ENCODE measurements around the gene ATG16L2.
A peak's percentile ranks its signal among the peaks of the same experiment; 100 is the strongest.
"Not testable (repeated sequence)": the region's sequence is repeated elsewhere in the genome, so short reads cannot be mapped to it uniquely, and the experiment has no call there.

The ATG16L2 gene

GRCh38 chr11:72783144-72783905 lies 30.9 kb upstream of the ATG16L2 start:
- peaks cover 0 to 6% of the 10 kb centered on the region in 2 donors for H3K27me3 Mint-ChIP-seq
- H3K4me1 Mint-ChIP-seq = peaks cover 38 to 62% of the 10 kb centered on the region in 2 donors
- H3K9me3 Mint-ChIP-seq = no peaks in the 10 kb centered on the region
- H3K36me3 Mint-ChIP-seq = no peaks in the 10 kb centered on the region
- H3K27ac Mint-ChIP-seq = no peak overlapping the region
- ATAC-seq (replicated peaks) = no peak
- H3K4me3 Mint-ChIP-seq = no peak overlapping the region
- DNase-seq = no peak

GRCh38 chr11:72784662-72785061 lies 29.5 kb upstream of the ATG16L2 start:
- Mint-ChIP-seq H3K27ac (no peak overlapping the region), H3K36me3 (no peaks in the 10 kb centered on the region), H3K27me3 (peaks cover 0 to 3% of the 10 kb centered on the region in 2 donors), H3K9me3 (no peaks in the 10 kb centered on the region), H3K4me1 (peaks cover 35 to 64% of the 10 kb centered on the region in 2 donors), H3K4me3 (no peak overlapping the region)
- no peak for ATAC-seq (replicated peaks)
- no peak for DNase-seq

GRCh38 chr11:72786305-72787215 lies 27.7 kb upstream of the ATG16L2 start:
- no peaks in the 10 kb centered on the region for H3K27me3 Mint-ChIP-seq
- no peak for DNase-seq
- H3K36me3 Mint-ChIP-seq = no peaks in the 10 kb centered on the region
- no peak overlapping the region for H3K4me3 Mint-ChIP-seq
- peaks cover 29 to 56% of the 10 kb centered on the region in 2 donors for H3K4me1 Mint-ChIP-seq
- ATAC-seq (replicated peaks) = peak; percentile 17 to 18
- no peaks in the 10 kb centered on the region for H3K9me3 Mint-ChIP-seq
- H3K27ac Mint-ChIP-seq = peak overlapping the region; percentile 87

GRCh38 chr11:72787216-72788104 lies 26.8 kb upstream of the ATG16L2 start:
- H3K4me3 Mint-ChIP-seq = peak overlapping the region; percentile 12 to 34
- peak overlapping the region; percentile 87 for H3K27ac Mint-ChIP-seq
- H3K9me3 Mint-ChIP-seq = no peaks in the 10 kb centered on the region
- peaks cover 25 to 53% of the 10 kb centered on the region in 2 donors for H3K4me1 Mint-ChIP-seq
- no peaks in the 10 kb centered on the region for H3K36me3 Mint-ChIP-seq
- no peaks in the 10 kb centered on the region for H3K27me3 Mint-ChIP-seq
- ATAC-seq (replicated peaks) (peak; percentile 82 to 86), DNase-seq (peak; percentile 33)

GRCh38 chr11:72788241-72788640 lies 26.0 kb upstream of the ATG16L2 start:
- H3K27me3 Mint-ChIP-seq = no peaks in the 10 kb centered on the region
- DNase-seq (no peak), ATAC-seq (replicated peaks) (no peak)
- no peaks in the 10 kb centered on the region for H3K36me3 Mint-ChIP-seq
- H3K4me3 Mint-ChIP-seq = peak overlapping the region; percentile 37 to 41
- peaks cover 27 to 54% of the 10 kb centered on the region in 2 donors for H3K4me1 Mint-ChIP-seq
- no peaks in the 10 kb centered on the region for H3K9me3 Mint-ChIP-seq
- H3K27ac Mint-ChIP-seq = peak overlapping the region; percentile 87

GRCh38 chr11:72789493-72790131 lies 24.6 kb upstream of the ATG16L2 start:
- DNase-seq (no peak), ATAC-seq (replicated peaks) (no peak)
- H3K9me3 Mint-ChIP-seq = no peaks in the 10 kb centered on the region
- no peaks in the 10 kb centered on the region for H3K36me3 Mint-ChIP-seq
- H3K27me3 Mint-ChIP-seq = no peaks in the 10 kb centered on the region
- no peak overlapping the region for H3K27ac Mint-ChIP-seq
- no peak overlapping the region for H3K4me3 Mint-ChIP-seq
- peaks cover 32 to 65% of the 10 kb centered on the region in 2 donors for H3K4me1 Mint-ChIP-seq

GRCh38 chr11:72791228-72791627 lies 23.0 kb upstream of the ATG16L2 start:
- H3K27me3 Mint-ChIP-seq; H3K27ac Mint-ChIP-seq; H3K36me3 Mint-ChIP-seq; H3K4me3 Mint-ChIP-seq; H3K9me3 Mint-ChIP-seq; ATAC-seq (replicated peaks); DNase-seq: not testable (repeated sequence)
- H3K4me1 Mint-ChIP-seq = peaks cover 34 to 65% of the 10 kb centered on the region in 2 donors

- Mint-ChIP-seq H3K27ac (peak overlapping the region; percentile 100), H3K9me3 (no peaks in the 10 kb centered on the region), H3K4me3 (no peak overlapping the region), H3K27me3 (no peaks in the 10 kb centered on the region), H3K4me1 (peaks cover 27 to 53% of the 10 kb centered on the region in 2 donors), H3K36me3 (no peaks in the 10 kb centered on the region)
- ATAC-seq (replicated peaks) (no peak), DNase-seq (no peak)
These were observed 21.7 kb upstream of the ATG16L2 start for GRCh38 chr11:72792437-72793021.

- DNase-seq (no peak), ATAC-seq (replicated peaks) (no peak)
- Mint-ChIP-seq H3K4me1 (peaks cover 22 to 51% of the 10 kb centered on the region in 2 donors), H3K27me3 (no peaks in the 10 kb centered on the region), H3K4me3 (peak overlapping the region; percentile 96 to 97), H3K36me3 (no peaks in the 10 kb centered on the region), H3K9me3 (no peaks in the 10 kb centered on the region), H3K27ac (peak overlapping the region; percentile 100)
These were observed 21.2 kb upstream of the ATG16L2 start for GRCh38 chr11:72793076-72793424.

- DNase-seq = peak; percentile 92
- peak within 1 kb of the TSS; percentile 96 to 97 for H3K4me3 Mint-ChIP-seq
- H3K4me1 Mint-ChIP-seq = peaks cover 19 to 51% of the 10 kb centered on the region in 2 donors
- peak; percentile 96 to 98 for ATAC-seq (replicated peaks)
- no peaks in the 10 kb centered on the region for H3K27me3 Mint-ChIP-seq
- peak within 1 kb of the TSS; percentile 100 for H3K27ac Mint-ChIP-seq
- no peaks in the 10 kb centered on the region for H3K9me3 Mint-ChIP-seq
- no peaks in the 10 kb centered on the region for H3K36me3 Mint-ChIP-seq
These were observed 20.5 kb upstream of the ATG16L2 start, which contains the start of gene STARD10 for GRCh38 chr11:72793425-72794367. Gene STARD10, minus strand, starts transcription at chr11:72794047. Its CDS starts 12,866 bp downstream, at chr11:72781181.

GRCh38 chr11:72798361-72798760 lies 15.8 kb upstream of the ATG16L2 start:
- H3K36me3 Mint-ChIP-seq = no peaks in the 10 kb centered on the region
- H3K4me1 Mint-ChIP-seq = peaks cover 9 to 30% of the 10 kb centered on the region in 2 donors
- H3K27ac Mint-ChIP-seq = no peak overlapping the region
- no peak overlapping the region for H3K4me3 Mint-ChIP-seq
- H3K9me3 Mint-ChIP-seq = no peaks in the 10 kb centered on the region
- DNase-seq (no peak), ATAC-seq (replicated peaks) (no peak)
- no peaks in the 10 kb centered on the region for H3K27me3 Mint-ChIP-seq

- H3K27ac Mint-ChIP-seq = no peak overlapping the region
- H3K27me3 Mint-ChIP-seq = no peaks in the 10 kb centered on the region
- no peak for DNase-seq
- no peak for ATAC-seq (replicated peaks)
- H3K9me3 Mint-ChIP-seq = no peaks in the 10 kb centered on the region
- H3K4me3 Mint-ChIP-seq = no peak overlapping the region
- H3K4me1 Mint-ChIP-seq = peaks cover 7 to 20% of the 10 kb centered on the region in 2 donors
- no peaks in the 10 kb centered on the region for H3K36me3 Mint-ChIP-seq
These were observed 14.8 kb upstream of the ATG16L2 start for GRCh38 chr11:72799441-72799840.
